ENCODE measurements around the gene TOP2B.

TOP2B gene

GRCh38 chr3:25564075-25564474 lies 100.6 kb downstream of the TOP2B start:
- no peak for DNase-seq (ENCODE audit: low read depth in 4 of 4, low spot score in 1 of 4)

GRCh38 chr3:25563601-25564000 lies 101.1 kb downstream of the TOP2B start:
- DNase-seq (ENCODE audit: low read depth in 4 of 4, low spot score in 1 of 4) = no peak

GRCh38 chr3:25558796-25559195 lies 105.9 kb downstream of the TOP2B start:
- no peak for DNase-seq (ENCODE audit: low read depth in 4 of 4, low spot score in 1 of 4)

GRCh38 chr3:25558121-25558520 lies 106.6 kb downstream of the TOP2B start:
- no peak for DNase-seq (ENCODE audit: low read depth in 4 of 4, low spot score in 1 of 4)

- DNase-seq (ENCODE audit: low read depth in 4 of 4, low spot score in 1 of 4) = no peak
Observed at GRCh38 chr3:25557694-25558093, 107.0 kb downstream of the TOP2B start.

GRCh38 chr3:25556447-25556846 lies 108.3 kb downstream of the TOP2B start:
- no peak for DNase-seq (ENCODE audit: low read depth in 4 of 4, low spot score in 1 of 4)

- no peak for DNase-seq (ENCODE audit: low read depth in 4 of 4, low spot score in 1 of 4)
Observed at GRCh38 chr3:25555695-25556437, 108.8 kb downstream of the TOP2B start.

GRCh38 chr3:25554376-25554775 lies 110.3 kb downstream of the TOP2B start:
- no peak for DNase-seq (ENCODE audit: low read depth in 4 of 4, low spot score in 1 of 4)

- no peak for DNase-seq (ENCODE audit: low read depth in 4 of 4, low spot score in 1 of 4)
Observed at GRCh38 chr3:25552251-25552650, 112.5 kb downstream of the TOP2B start.

- DNase-seq (ENCODE audit: low read depth in 4 of 4, low spot score in 1 of 4) = no peak
Observed at GRCh38 chr3:25548836-25549235, 115.9 kb downstream of the TOP2B start.

- DNase-seq (ENCODE audit: low read depth in 4 of 4, low spot score in 1 of 4) = no peak
Observed at GRCh38 chr3:25547943-25548674, 116.6 kb downstream of the TOP2B start.
